Hematopoietic multipotent progenitor cell treated with erythropoietin and hydrocortisone succinate and interleukin-3 and kit ligand, for 6 days (in vitro differentiated cells): ENCODE results near the gene RAD51B.

Experiments used
- DNase-seq: peaks from one replicate; pipeline ENCODE4 v3.0.0-alpha.2; 2015

Gene RAD51B

DNA sequence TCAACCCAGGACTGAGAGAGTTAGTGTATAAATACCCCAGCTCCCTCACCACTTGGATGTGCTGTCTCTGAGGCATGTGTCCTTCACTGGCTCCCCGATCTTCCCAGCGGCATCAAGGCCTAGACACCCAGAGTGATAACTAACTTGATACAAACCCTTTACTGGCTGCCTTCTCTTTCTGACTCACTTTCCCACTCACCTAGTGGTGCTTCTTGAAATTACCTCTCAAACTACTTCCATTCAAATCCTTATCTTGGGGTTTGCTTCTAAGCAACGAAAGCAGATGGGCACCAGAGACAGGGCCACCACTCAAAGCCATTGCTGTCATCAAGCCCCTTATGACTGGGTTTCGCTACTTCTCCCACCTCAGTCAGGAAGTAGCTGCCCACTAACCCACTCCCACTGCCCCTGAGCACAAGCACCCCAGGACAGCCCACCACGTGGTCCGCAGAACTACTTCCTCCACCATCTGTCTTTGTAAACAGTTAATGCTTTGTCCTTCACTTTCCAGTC lies 956.1 kb downstream of the RAD51B start:
- DNase-seq: peak; percentile 66

DNA sequence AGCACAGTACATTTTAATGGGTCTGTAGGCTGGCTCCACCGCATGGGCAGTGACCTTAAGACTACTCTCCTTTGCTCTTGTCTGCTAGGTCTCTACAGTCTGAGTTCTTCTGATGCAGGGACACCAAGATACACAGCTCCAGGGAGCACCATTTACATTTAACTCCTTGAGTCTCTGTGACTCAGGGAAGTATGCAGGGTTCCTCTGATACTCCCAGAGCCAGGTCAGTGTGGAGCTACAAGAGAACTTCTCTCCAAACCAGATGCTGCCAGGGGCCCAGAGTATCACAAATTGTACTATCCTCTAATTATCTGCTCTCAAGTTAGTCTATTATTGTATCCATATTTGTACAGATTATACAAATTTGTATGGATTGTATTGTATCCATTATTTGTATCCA lies 958.1 kb downstream of the RAD51B start:
- no peak for DNase-seq
